Panc1 (cell line): Measurements from ENCODE around the gene RER1. TPM values are rescaled to one million over a fixed set of nuclear protein-coding genes. Genes with fewer than 3 reads are reported as not detected.
"Not testable (repeated sequence)": the region's sequence is repeated elsewhere in the genome, so short reads cannot be mapped to it uniquely, and the experiment has no call there.

Source experiments
- ATAC-seq: fragments of 200-7000 bp; cut with Tn5 transposase; 2 replicates; pipeline ENCODE4 v1.9.1; 2020; ENCODE audit warnings: mild to moderate bottlenecking, moderate library complexity
- BruUV-seq: library from RNA; stranded (reverse); fragments of 400-500 nt; replicated peaks from 2 replicates; lab custom pipeline; 2021; lab: Mats Ljungman, UMichigan
- CTCF ChIA-PET: fragments of 300-600 bp; sonication (Branson Sonifier 250); formaldehyde crosslinking; loops from one replicate; lab custom pipeline; 2022; ENCODE audit warnings: antibody characterized with exemption; lab: Charles Lee
- POLR2A ChIA-PET: fragments of 300-600 bp; sonication (Branson Sonifier 250); formaldehyde crosslinking; loops from one replicate; lab custom pipeline; 2022; ENCODE audit warnings: antibody characterized with exemption; lab: Charles Lee
- DNase-seq: peaks from one replicate; pipeline ENCODE4 v3.0.0-alpha.2; 2010; ENCODE audit warnings: low read depth, low spot score
- H3K27ac ChIP-seq: 2 replicates; pipeline ENCODE4 v1.5.1; 2011; ENCODE audit warnings: mild to moderate bottlenecking, low read length, inconsistent platforms
- H3K27me3 ChIP-seq: fragments of 200-500 bp; sonication (Bioruptor generic); 2 replicates; pipeline ENCODE4 v1.6.0; 2014; ENCODE audit warnings: low read length, inconsistent platforms; ENCODE audit not compliant: control insufficient read depth, insufficient read depth
- H3K36me3 ChIP-seq: fragments of 200-500 bp; sonication (Bioruptor generic); 2 replicates; pipeline ENCODE4 v1.5.1; 2014; ENCODE audit warnings: inconsistent platforms, mild to moderate bottlenecking, low read length, moderate library complexity; ENCODE audit not compliant: control insufficient read depth, insufficient read depth
- H3K4me1 ChIP-seq: 2 replicates; pipeline ENCODE4 v1.5.1; 2011; ENCODE audit warnings: inconsistent platforms, mild to moderate bottlenecking, low read length, moderate library complexity; ENCODE audit not compliant: control insufficient read depth, insufficient read depth
- H3K4me3 ChIP-seq, 2 experiments: 2 replicates each; pipeline ENCODE4 v1.5.1; 2011 to 2012; ENCODE audit warnings: low read depth in 2 of 2, low read length in 2 of 2, mild to moderate bottlenecking in 2 of 2, inconsistent platforms in 1 of 2, moderate library complexity in 1 of 2
- H3K9me3 ChIP-seq: fragments of 200-500 bp; sonication (Bioruptor generic); 2 replicates; pipeline ENCODE4 v1.5.1; 2014; ENCODE audit warnings: low read depth, mild to moderate bottlenecking, inconsistent platforms, low read length, moderate library complexity; ENCODE audit not compliant: control insufficient read depth, insufficient read depth
- POLR2AphosphoS5 ChIP-seq: IDR thresholded peaks from 2 replicates; pipeline ENCODE4 v1.6.1; 2012; ENCODE audit warnings: mild to moderate bottlenecking, low read depth, low read length, moderate library complexity
- SIN3A ChIP-seq: IDR thresholded peaks from 2 replicates; pipeline ENCODE4 v1.6.1; 2012; ENCODE audit warnings: low read depth, mild to moderate bottlenecking, low read length, moderate library complexity, borderline replicate concordance; ENCODE audit not compliant: insufficient read depth
- TCF7L2 ChIP-seq: IDR thresholded peaks from 2 replicates; pipeline ENCODE4 v1.6.1; 2011; ENCODE audit warnings: mild to moderate bottlenecking, low read depth, low read length, inconsistent platforms
- in situ Hi-C: cut with HindIII; loops from 2 replicates; pipeline ENCODE4 v1.10.0; 2016; ENCODE audit warnings: low sequenced_read_pairs, low pct_unique_long_range_greater_than_20kb
- intact Hi-C: fragments of 100-400 bp; cut with micrococcal nuclease; formaldehyde crosslinking; loops from one replicate; pipeline ENCODE4 v1.10.0; 2022; ENCODE audit not compliant: unreplicated experiment
- total RNA-seq: library from RNA; stranded (reverse); gene quantifications from one replicate; pipeline ENCODE4 v1.2.1, GENCODE V29; 2021; ENCODE audit not compliant: unreplicated experiment
- TF ChIP-seq, protein P1 (sequence below): fragments of 450-650 bp; IDR thresholded peaks from 2 replicates; pipeline ENCODE4 v1.5.1; 2017; ENCODE audit warnings: mild to moderate bottlenecking
- TF ChIP-seq, protein P2 (sequence below), 2 experiments: IDR thresholded peaks; 2 replicates each; pipeline ENCODE4 v1.6.1; 2011 to 2012; ENCODE audit warnings: low read depth in 2 of 2, control low read depth in 1 of 2, low read length in 1 of 2, mild to moderate bottlenecking in 1 of 2, moderate library complexity in 1 of 2; ENCODE audit not compliant: insufficient read depth in 1 of 2

RER1 gene
- total RNA-seq, 1 experiment from 2014 or later, result 235 TPM

DNA sequence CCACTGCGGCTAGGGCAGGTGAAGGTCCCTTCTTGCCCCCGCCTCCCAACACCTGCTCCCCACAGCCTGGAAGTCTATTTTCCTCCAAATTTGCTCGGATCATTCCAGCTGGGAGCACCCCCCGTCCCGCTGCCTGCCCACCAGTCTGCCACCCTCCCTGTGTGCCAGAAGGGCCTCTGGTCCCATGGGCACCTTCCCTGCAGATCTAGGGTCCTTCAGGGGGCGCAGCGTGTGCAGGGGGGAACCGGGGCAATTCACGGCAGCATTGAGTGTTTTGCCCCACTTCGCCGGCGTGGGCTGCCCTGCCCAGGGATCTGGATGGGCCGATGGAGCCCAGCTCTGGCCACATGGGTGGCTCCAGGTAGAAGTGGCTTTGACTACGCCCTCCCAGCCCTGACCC is 47.0 kb downstream of the RER1 start:
- ChIA-PET POLR2A (no interaction called here), CTCF (no interaction called here)
- H3K9me3 ChIP-seq, result no peaks in the 10 kb centered on the region
- H3K27ac ChIP-seq, result no peak overlapping the region
- ATAC-seq (no peak), DNase-seq (no peak)
- no TSS peak for BruUV-seq
- peaks cover 18% of the 10 kb centered on the region for H3K4me1 ChIP-seq
- H3K36me3 ChIP-seq, result no peaks in the 10 kb centered on the region
- intact Hi-C loops, result no loop called here
- H3K4me3 ChIP-seq, result no peak overlapping the region
- in situ Hi-C loops, result no loop called here
- TF ChIP-seq TCF7L2 (no peak), POLR2AphosphoS5 (no peak), SIN3A (no peak)
- TF ChIP-seq, protein P1, sequence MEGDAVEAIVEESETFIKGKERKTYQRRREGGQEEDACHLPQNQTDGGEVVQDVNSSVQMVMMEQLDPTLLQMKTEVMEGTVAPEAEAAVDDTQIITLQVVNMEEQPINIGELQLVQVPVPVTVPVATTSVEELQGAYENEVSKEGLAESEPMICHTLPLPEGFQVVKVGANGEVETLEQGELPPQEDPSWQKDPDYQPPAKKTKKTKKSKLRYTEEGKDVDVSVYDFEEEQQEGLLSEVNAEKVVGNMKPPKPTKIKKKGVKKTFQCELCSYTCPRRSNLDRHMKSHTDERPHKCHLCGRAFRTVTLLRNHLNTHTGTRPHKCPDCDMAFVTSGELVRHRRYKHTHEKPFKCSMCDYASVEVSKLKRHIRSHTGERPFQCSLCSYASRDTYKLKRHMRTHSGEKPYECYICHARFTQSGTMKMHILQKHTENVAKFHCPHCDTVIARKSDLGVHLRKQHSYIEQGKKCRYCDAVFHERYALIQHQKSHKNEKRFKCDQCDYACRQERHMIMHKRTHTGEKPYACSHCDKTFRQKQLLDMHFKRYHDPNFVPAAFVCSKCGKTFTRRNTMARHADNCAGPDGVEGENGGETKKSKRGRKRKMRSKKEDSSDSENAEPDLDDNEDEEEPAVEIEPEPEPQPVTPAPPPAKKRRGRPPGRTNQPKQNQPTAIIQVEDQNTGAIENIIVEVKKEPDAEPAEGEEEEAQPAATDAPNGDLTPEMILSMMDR, result no peak
- TF ChIP-seq, protein P2, sequence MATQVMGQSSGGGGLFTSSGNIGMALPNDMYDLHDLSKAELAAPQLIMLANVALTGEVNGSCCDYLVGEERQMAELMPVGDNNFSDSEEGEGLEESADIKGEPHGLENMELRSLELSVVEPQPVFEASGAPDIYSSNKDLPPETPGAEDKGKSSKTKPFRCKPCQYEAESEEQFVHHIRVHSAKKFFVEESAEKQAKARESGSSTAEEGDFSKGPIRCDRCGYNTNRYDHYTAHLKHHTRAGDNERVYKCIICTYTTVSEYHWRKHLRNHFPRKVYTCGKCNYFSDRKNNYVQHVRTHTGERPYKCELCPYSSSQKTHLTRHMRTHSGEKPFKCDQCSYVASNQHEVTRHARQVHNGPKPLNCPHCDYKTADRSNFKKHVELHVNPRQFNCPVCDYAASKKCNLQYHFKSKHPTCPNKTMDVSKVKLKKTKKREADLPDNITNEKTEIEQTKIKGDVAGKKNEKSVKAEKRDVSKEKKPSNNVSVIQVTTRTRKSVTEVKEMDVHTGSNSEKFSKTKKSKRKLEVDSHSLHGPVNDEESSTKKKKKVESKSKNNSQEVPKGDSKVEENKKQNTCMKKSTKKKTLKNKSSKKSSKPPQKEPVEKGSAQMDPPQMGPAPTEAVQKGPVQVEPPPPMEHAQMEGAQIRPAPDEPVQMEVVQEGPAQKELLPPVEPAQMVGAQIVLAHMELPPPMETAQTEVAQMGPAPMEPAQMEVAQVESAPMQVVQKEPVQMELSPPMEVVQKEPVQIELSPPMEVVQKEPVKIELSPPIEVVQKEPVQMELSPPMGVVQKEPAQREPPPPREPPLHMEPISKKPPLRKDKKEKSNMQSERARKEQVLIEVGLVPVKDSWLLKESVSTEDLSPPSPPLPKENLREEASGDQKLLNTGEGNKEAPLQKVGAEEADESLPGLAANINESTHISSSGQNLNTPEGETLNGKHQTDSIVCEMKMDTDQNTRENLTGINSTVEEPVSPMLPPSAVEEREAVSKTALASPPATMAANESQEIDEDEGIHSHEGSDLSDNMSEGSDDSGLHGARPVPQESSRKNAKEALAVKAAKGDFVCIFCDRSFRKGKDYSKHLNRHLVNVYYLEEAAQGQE (IDR thresholded peaks at IDR 0.05; ENCODE audit: insufficient read depth in 1 of 2, low read depth in 2 of 2, low read length in 1 of 2), result no peak
- no peaks in the 10 kb centered on the region for H3K27me3 ChIP-seq

DNA sequence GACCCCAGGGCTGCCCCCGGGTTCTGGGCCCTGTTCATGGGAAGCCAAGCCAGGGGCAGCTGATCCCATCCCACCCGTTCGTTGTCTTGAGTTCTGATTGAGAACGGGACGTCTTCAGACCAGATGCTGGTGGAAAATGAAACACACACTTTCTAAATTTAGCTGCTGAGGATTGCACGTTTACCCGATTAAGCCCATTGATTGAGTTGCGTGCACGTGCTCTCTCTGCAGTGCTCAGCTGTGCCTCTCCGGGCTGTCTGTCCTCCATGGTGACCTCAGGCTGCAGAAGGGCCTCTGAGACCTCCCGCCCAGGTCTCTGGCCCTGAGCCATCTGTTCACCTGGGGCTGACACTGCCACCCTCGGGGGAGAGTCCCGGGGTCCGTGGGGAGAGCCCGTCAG is 47.7 kb downstream of the RER1 start:
- no TSS peak for BruUV-seq
- CTCF ChIA-PET, result no interaction called here

DNA sequence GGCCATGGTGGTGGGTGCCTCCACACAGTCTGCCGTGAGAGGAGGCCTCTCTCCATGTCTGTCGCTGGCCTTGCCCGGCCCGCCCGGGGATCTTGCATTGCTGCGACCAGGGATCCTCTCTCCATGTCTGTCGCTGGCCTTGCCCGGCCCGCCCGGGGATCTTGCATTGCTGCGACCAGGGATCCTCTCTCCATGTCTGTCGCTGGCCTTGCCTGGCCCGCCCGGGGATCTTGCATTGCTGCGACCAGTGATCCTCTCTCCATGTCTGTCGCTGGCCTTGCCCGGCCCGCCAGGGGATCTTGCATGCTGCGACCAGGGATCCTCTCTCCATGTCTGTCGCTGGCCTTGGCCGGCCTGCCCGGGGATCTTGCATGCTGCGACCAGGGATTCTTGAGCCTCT is 48.7 kb downstream of the RER1 start:
- DNase-seq, ATAC-seq, in situ Hi-C loops, H3K27me3 ChIP-seq, H3K36me3 ChIP-seq, CTCF ChIA-PET, H3K4me3 ChIP-seq, POLR2A ChIA-PET, H3K27ac ChIP-seq, BruUV-seq, H3K9me3 ChIP-seq, intact Hi-C loops: not testable (repeated sequence)
- H3K4me1 ChIP-seq, result peaks cover 28% of the 10 kb centered on the region

More for the DNA sequence above, 47.7 kb downstream of the RER1 start:
- DNase-seq (no peak), ATAC-seq (no peak)
- Histone ChIP-seq H3K27ac (no peak overlapping the region), H3K27me3 (no peaks in the 10 kb centered on the region), H3K4me1 (peaks cover 18% of the 10 kb centered on the region), H3K9me3 (no peaks in the 10 kb centered on the region), H3K4me3 (no peak overlapping the region), H3K36me3 (no peaks in the 10 kb centered on the region)
- POLR2A ChIA-PET, result interaction anchor here (0.7 kb wide), 1 partner anchor 30 kb away, joined by 7 read pairs; no protein-coding TSS in a partner anchor
- in situ Hi-C loops, result no loop called here
- intact Hi-C loops, result no loop called here
- TF ChIP-seq POLR2AphosphoS5 (no peak), SIN3A (no peak), TCF7L2 (no peak)
- TF ChIP-seq, protein P1, result no peak
- TF ChIP-seq, protein P2 (IDR thresholded peaks at IDR 0.05; ENCODE audit: insufficient read depth in 1 of 2, low read depth in 2 of 2, low read length in 1 of 2), result no peak
